Epithelial cell of umbilical artery (primary cell): ENCODE measurements around the gene PTPN6. TPM values are rescaled to one million over a fixed set of nuclear protein-coding genes. Genes with fewer than 3 reads are reported as not detected.

Experiments
- total RNA-seq: library from RNA; depleted of rRNA; stranded (reverse); fragments of >200 nt; gene quantifications from 2 replicates; pipeline ENCODE4 v1.2.3, GENCODE V29; 2014

Gene PTPN6
- total RNA-seq: under 0.01 and 0.15 TPM in 2 replicates

GRCh38 chr12:6950811-6951540 is at the start of gene PTPN6:
Gene PTPN6 (plus strand): TSS chr12:6951356. CDS start chr12:6951513, 157 bp downstream.

DNA sequence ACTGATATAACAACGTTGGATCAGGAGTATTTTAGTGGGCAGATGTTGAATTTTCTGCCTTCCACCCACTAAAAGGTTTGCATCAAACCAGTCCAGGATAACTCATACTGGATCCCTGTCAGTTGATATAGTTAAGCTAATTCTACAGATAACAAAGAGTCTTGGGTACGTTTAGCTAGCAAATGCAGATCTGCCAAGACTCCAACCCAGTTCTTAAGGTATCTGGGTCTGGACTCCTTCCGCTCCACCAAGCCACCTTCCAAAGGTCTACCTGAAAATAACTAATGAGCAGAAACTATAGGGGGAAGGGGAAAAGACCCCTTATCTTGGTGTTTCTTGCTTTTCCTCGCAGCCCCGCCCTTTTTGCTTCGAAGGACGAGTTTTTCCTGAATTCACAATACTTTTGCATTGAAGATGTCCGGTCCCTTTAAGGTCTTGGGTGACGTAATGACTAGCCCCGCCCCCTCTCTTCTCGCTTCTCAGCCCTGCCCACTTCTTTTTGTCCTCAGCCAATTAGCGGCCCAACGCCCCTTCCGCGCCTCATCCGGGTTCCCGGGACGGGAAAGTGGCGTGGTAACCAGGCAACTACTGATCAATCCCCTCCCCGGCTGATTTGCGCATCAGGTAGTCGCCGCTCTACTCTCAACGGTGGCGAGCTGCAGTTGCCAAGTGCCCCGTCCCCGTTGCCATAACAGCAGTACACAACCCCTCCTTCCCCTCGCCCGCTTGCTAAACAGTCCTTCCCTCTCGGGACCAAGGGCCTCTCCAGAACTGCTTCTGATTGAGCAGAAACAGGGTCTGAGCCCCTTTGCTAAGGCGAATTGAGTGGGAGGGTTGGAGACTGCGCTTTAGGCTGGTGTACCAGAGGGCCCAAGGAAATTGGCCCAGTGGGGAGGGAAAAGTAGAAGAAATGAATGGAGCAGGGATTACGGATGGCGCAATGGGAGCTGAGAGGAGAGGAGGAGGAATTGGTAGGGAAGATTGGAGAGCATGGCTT is 46.6 kb upstream of the PTPN6 start, which contains the start of gene LRRC23:
Gene LRRC23, plus strand, starts transcription at position 543 of the 997 bp plus-strand sequence. CDS start 812 bp downstream, outside the sequence.

GRCh38 chr12:6914246-6914946 is 36.8 kb upstream of the PTPN6 start, which contains the start of gene ENO2:
Gene ENO2 (plus strand): TSS chr12:6914580. CDS start chr12:6915833, 1,253 bp downstream.

DNA sequence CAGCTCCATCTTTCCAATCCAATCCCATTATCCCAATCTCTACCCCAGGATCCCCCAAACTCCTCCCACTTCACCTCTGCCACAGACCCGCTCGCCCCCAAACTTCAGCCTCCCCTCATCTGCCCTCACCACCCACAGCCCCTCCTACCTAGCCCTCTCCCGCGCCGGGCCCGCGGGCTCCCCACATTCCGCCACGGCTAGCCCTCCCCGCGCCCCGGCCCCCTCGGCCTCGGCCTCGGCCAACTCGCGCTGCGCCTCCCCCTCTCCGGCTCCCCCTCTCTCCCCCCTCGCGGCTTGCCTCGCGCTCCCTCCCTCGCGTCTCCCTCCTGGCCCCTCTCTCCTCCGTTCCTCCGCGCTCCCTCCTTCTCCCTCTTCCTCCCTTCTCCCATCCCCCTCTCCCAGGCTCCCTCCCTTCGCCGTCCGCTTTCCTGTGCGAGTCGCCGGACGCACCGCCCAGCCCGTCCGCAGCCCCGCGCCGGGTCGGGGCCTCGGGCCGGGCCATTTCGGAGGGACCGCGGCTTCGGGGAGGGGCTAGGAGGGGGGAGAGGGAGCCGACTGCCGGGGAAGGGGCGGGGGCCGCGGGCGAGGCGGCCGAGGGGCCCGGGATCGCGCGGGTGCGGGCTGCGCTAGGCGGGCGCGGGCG is 23.7 kb upstream of the PTPN6 start, which contains the start of gene ATN1:
Gene ATN1, plus strand, starts transcription at position 581 of the 643 bp plus-strand sequence. CDS start 6,043 bp downstream, outside the sequence.

DNA sequence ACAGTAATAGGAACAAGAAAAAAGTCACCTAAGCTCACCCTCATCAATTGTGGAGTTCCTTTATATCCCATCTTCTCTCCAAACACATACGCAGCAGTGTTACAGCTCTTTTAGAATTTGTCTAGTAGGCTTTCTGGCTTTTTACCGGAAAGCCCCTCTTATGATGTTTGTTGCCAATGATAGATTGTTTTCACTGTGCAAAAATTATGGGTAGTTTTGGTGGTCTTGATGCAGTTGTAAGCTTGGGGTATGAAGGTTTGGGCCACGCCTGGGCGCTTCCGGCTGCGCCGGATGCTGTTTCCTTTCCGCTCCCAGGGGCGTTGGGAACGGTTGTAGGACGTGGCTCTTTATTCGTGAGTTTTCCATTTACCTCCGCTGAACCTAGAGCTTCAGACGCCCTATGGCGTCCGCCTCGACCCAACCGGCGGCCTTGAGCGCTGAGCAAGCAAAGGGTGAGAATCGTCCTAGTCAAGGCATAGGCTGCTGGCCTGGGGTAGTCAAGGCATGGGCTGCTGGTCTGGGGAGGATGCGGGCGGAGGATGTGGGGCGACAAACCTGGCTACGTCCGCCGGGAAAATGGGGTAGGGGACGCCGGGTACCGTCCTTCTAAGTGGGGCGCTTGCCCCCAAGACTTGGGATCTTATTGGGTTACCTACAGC is 7.3 kb upstream of the PTPN6 start, which contains the start of the genes C12orf57 and RNU7-1:
Gene C12orf57, plus strand, starts transcription at position 301 of the 659 bp plus-strand sequence. Its CDS starts 100 bp downstream, at position 401.
Gene RNU7-1, plus strand, starts transcription at position 95 of the 659 bp plus-strand sequence.

Other genes starting within 250 kb of the PTPN6 start
- 32.2 and 33.4 TPM in 2 replicates for gene COPS7A, start 227.3 kb upstream of the PTPN6 start, total RNA-seq
- 89.3 and 94.7 TPM in 2 replicates for gene MLF2, start 198.2 kb upstream of the PTPN6 start, total RNA-seq
- 39.4 and 54.6 TPM in 2 replicates for gene PTMS, start 185.0 kb upstream of the PTPN6 start, total RNA-seq
- gene LAG3, start 178.8 kb upstream of the PTPN6 start, total RNA-seq: under 0.01 and 0.15 TPM in 2 replicates
- gene CD4, start 161.8 kb upstream of the PTPN6 start, total RNA-seq: not detected in 2 replicates
- 9.4 and 9.7 TPM in 2 replicates for gene GPR162, start 129.5 kb upstream of the PTPN6 start, total RNA-seq
- gene P3H3, start 122.9 kb upstream of the PTPN6 start, total RNA-seq: 81.9 and 98.6 TPM in 2 replicates
- 0.65 and 1.4 TPM in 2 replicates for gene GNB3, start 110.4 kb upstream of the PTPN6 start, total RNA-seq
- gene CDCA3, start 100.1 kb upstream of the PTPN6 start, total RNA-seq: 12.7 and 13.2 TPM in 2 replicates
- gene USP5, start 99.2 kb upstream of the PTPN6 start, total RNA-seq: 84.5 and 88.4 TPM in 2 replicates
- 1,011 and 1,271 TPM in 2 replicates for gene TPI1, start 83.8 kb upstream of the PTPN6 start, total RNA-seq
- 3.2 and 4.1 TPM in 2 replicates for gene SPSB2, start 78.1 kb upstream of the PTPN6 start, total RNA-seq
- 4.2 and 9.1 TPM in 2 replicates for gene LRRC23, start 46.5 kb upstream of the PTPN6 start, total RNA-seq
- gene ENO2, start 36.8 kb upstream of the PTPN6 start, total RNA-seq: 8.1 and 8.7 TPM in 2 replicates
- 9.1 and 16.6 TPM in 2 replicates for gene ATN1, start 23.4 kb upstream of the PTPN6 start, total RNA-seq
- not detected in 2 replicates for gene RNU7-1, start 7.5 kb upstream of the PTPN6 start, total RNA-seq
- 137 and 143 TPM in 2 replicates for gene C12orf57, start 7.3 kb upstream of the PTPN6 start, total RNA-seq
- 185 and 231 TPM in 2 replicates for gene PHB2, start 19.3 kb downstream of the PTPN6 start, total RNA-seq
- 79.3 and 94.4 TPM in 2 replicates for gene EMG1, start 19.6 kb downstream of the PTPN6 start, total RNA-seq
- 4.9 and 8.4 TPM in 2 replicates for gene LPCAT3, start 67.1 kb downstream of the PTPN6 start, total RNA-seq
- gene C1S, start 109.4 kb downstream of the PTPN6 start, total RNA-seq: 1.9 and 5.8 TPM in 2 replicates
- gene C1R, start 141.1 kb downstream of the PTPN6 start, total RNA-seq: 1.3 and 5.3 TPM in 2 replicates
- 12.2 and 14.3 TPM in 2 replicates for gene C1RL, start 157.9 kb downstream of the PTPN6 start, total RNA-seq
- not detected in 2 replicates for gene RBP5, start 177.5 kb downstream of the PTPN6 start, total RNA-seq
- 27.6 and 34.3 TPM in 2 replicates for gene CLSTN3, start 179.0 kb downstream of the PTPN6 start, total RNA-seq
- gene PEX5, start 238.3 kb downstream of the PTPN6 start, total RNA-seq: 22.8 and 36.4 TPM in 2 replicates